Keratinocyte (primary cell): ENCODE results near the gene TMEM131.

Experiments
- CTCF ChIP-seq, 3 experiments: IDR thresholded peaks in 1 of 3; conservative IDR thresholded peaks in 1 of 3; optimal IDR thresholded peaks in 1 of 3; 2 replicates in 2 of 3; 3 replicates in 1 of 3; pipeline versions ENCODE3 to v1.5.1; 2011; ENCODE audit warnings: low read length in 3 of 3, mild to moderate bottlenecking in 3 of 3, moderate library complexity in 2 of 3, control low read depth in 1 of 3, inconsistent platforms in 1 of 3; ENCODE audit not compliant: insufficient read depth in 2 of 3; ENCODE audit errors: extremely low read depth in 1 of 3
- EZH2 ChIP-seq: IDR thresholded peaks from one replicate; pipeline ENCODE4 v1.6.1; 2012; ENCODE audit warnings: inconsistent platforms, mild to moderate bottlenecking, low read length, moderate library complexity

- no peak for TF ChIP-seq EZH2
- TF ChIP-seq CTCF (optimal IDR thresholded peaks at IDR 0.05 in 1 of 3, IDR thresholded peaks at IDR 0.05 in 1 of 3, conservative IDR thresholded peaks at IDR 0.05 in 1 of 3; ENCODE audit: extremely low read depth in 1 of 3, insufficient read depth in 2 of 3, low read length in 3 of 3) = no peak
These were observed 75.9 kb downstream of the TMEM131 start for GRCh38 chr2:97919858-97920257.
